ENCODE results near the gene CUL1. TPM values are rescaled to one million over a fixed set of nuclear protein-coding genes. Genes with fewer than 3 reads are reported as not detected.

The CUL1 gene
- total RNA-seq, 4 donors from 2014 or later, result 80.6 to 83.7 (median 82.8) TPM

DNA sequence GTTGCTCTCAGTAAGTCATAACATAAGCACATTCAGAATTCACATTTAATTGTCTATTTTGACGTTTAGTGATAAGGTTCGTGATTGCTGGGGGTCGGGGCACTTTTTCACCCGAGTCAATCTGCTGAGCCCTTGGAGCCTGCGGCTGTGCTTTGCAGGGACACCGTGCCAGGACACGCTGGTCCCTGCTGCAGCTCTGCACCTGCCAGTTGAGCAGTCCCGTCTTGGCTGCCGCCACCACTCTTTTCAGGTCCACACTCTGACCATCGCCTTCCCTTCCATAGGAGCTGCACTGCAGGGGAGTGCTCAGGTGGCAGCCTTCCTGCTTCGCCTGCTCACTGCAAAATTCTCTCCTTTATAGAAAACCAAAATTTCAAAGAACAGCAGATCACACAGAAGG lies 36.4 kb downstream of the CUL1 start:
- Histone ChIP-seq H3K36me3 (peaks cover 0 to 70% of the 10 kb centered on the region in 2 donors), H3K4me1 (peaks cover 0 to 76% (median 9%) of the 10 kb centered on the region in 3 donors), H3K27ac (no peak overlapping the region), H3K27me3 (no peaks in the 10 kb centered on the region), H3K4me3 (no peak overlapping the region), H3K9me3 (no peaks in the 10 kb centered on the region)
- 73 to 77% methylated on average over 6 to 8 of the region's 11 CpGs for WGBS, 2 donors (ENCODE audit: low coverage in 1 of 2)
- TF ChIP-seq POLR2AphosphoS5 (IDR thresholded peaks at IDR 0.05), result no peak
- TF ChIP-seq EP300 (IDR thresholded peaks at IDR 0.05), result no peak
- TF ChIP-seq POLR2A (IDR thresholded peaks at IDR 0.05), result no peak
- TF ChIP-seq, protein P1, sequence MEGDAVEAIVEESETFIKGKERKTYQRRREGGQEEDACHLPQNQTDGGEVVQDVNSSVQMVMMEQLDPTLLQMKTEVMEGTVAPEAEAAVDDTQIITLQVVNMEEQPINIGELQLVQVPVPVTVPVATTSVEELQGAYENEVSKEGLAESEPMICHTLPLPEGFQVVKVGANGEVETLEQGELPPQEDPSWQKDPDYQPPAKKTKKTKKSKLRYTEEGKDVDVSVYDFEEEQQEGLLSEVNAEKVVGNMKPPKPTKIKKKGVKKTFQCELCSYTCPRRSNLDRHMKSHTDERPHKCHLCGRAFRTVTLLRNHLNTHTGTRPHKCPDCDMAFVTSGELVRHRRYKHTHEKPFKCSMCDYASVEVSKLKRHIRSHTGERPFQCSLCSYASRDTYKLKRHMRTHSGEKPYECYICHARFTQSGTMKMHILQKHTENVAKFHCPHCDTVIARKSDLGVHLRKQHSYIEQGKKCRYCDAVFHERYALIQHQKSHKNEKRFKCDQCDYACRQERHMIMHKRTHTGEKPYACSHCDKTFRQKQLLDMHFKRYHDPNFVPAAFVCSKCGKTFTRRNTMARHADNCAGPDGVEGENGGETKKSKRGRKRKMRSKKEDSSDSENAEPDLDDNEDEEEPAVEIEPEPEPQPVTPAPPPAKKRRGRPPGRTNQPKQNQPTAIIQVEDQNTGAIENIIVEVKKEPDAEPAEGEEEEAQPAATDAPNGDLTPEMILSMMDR (IDR thresholded peaks at IDR 0.05), result no peak
- no peak for ATAC-seq

DNA sequence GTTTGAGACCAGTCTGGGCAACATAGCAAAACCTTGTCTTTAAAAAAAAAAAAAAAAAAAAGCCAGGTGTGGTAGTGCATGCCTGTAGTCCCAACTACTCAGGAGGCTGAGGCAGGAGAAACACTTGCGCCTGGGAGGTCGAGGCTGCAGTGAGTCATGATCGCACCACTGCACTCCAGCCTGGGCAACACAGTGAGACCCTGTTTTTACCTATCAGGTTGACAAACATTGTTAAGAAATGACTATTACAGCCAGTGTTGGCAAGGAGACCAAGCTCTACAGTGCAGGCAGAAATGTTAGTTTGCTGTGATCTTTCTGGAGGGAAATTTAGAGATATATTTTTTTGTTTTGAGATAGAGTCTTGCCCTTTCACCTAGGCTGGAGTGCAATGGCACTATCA lies 37.3 kb downstream of the CUL1 start:
- no peak for TF ChIP-seq POLR2A (IDR thresholded peaks at IDR 0.05)
- TF ChIP-seq EP300 (IDR thresholded peaks at IDR 0.05), result no peak
- TF ChIP-seq, protein P1 (IDR thresholded peaks at IDR 0.05), result no peak
- TF ChIP-seq POLR2AphosphoS5 (IDR thresholded peaks at IDR 0.05), result no peak
- 100% methylated on average over 3 of the region's 3 CpGs; no CpG with 5 or more reads in 1 of the 2 donors for WGBS, 2 donors (ENCODE audit: low coverage in 1 of 2)
- no peak for ATAC-seq
- H3K27ac ChIP-seq, result no peak overlapping the region
- H3K4me3 ChIP-seq, result no peak overlapping the region
- H3K9me3 ChIP-seq, result no peaks in the 10 kb centered on the region
- H3K4me1 ChIP-seq, result peaks cover 0 to 68% (median 9%) of the 10 kb centered on the region in 3 donors
- no peaks in the 10 kb centered on the region for H3K27me3 ChIP-seq
- peaks cover 0 to 71% of the 10 kb centered on the region in 2 donors for H3K36me3 ChIP-seq

DNA sequence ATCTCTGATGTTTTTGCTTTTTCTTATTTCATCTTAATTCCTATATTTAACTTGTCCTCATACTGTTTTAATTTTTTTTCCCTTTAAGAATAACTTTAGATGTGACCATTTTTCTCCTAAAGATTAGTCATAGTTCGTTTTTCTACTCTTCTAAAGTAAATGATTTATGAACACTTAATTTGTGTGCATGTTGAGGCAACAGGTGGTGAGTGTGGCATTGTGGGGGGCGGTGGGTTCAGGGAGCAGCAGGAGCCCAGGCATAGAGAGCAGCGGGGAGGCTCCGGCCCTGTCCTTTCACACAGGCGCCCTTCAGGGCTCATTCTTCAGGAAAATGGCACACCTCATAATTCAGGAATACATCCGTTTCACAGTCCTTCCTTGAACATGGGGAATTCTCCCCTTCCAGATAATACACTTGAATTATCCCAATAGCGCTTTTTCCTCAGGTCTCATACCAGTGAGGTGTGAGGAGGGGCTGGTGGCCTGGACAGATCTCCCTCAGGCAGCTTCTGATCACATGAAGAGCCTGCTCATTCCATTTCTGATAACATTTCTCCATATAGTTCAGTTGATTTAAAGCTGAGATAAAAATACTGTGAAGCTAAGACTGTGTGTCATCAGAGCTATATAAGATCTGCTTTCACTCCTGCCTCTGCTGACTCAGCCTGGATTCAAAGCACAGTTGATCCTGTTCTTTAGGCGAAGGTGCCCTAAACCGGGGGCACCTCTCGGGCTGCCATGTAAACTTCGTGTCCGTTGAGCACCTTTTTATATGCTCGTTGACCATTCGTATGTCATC lies 40.2 kb downstream of the CUL1 start:
- Histone ChIP-seq H3K4me1 (peaks cover 0 to 42% (median under 1%) of the 10 kb centered on the region in 3 donors), H3K36me3 (peaks cover 0 to 77% of the 10 kb centered on the region in 2 donors), H3K9me3 (no peaks in the 10 kb centered on the region), H3K4me3 (no peak overlapping the region), H3K27me3 (no peaks in the 10 kb centered on the region), H3K27ac (no peak overlapping the region)
- WGBS, 2 donors (ENCODE audit: low coverage in 1 of 2), result 58 to 65% methylated on average over 9 to 10 of the region's 14 CpGs
- no peak for TF ChIP-seq POLR2A (IDR thresholded peaks at IDR 0.05)
- TF ChIP-seq EP300 (IDR thresholded peaks at IDR 0.05), result no peak
- TF ChIP-seq, protein P1 (IDR thresholded peaks at IDR 0.05), result no peak
- TF ChIP-seq POLR2AphosphoS5 (IDR thresholded peaks at IDR 0.05), result no peak
- ATAC-seq, result no peak

DNA sequence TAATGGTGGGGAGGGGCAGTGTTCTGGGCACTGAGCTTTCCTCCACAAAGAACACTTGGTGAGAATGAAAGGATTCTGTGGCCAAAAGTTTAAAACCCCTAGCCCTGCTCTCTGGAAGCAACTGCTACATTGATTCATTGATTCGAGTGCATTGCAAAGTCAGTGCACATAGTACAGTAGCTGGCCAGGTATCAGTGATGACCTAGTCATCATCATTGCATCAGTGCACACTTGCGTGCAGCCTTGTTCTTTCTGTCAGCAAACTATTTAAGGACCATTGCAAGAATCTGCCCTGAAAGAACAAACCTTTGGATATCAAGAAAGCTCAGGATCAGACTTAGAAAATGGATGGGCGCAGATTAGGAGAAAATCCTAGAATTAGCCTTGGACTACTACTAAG lies 47.4 kb downstream of the CUL1 start:
- Histone ChIP-seq H3K27me3 (no peaks in the 10 kb centered on the region), H3K27ac (no peak overlapping the region), H3K36me3 (peaks cover 0 to 28% of the 10 kb centered on the region in 2 donors), H3K4me3 (no peak overlapping the region), H3K4me1 (no peaks in the 10 kb centered on the region), H3K9me3 (no peaks in the 10 kb centered on the region)
- ATAC-seq, result no peak
- no peak for TF ChIP-seq POLR2AphosphoS5 (IDR thresholded peaks at IDR 0.05)
- TF ChIP-seq EP300 (IDR thresholded peaks at IDR 0.05), result no peak
- TF ChIP-seq, protein P1 (IDR thresholded peaks at IDR 0.05), result no peak
- no peak for TF ChIP-seq POLR2A (IDR thresholded peaks at IDR 0.05)
- WGBS, 2 donors (ENCODE audit: low coverage in 1 of 2), result 85 to 90% methylated on average over 3 of the region's 3 CpGs

DNA sequence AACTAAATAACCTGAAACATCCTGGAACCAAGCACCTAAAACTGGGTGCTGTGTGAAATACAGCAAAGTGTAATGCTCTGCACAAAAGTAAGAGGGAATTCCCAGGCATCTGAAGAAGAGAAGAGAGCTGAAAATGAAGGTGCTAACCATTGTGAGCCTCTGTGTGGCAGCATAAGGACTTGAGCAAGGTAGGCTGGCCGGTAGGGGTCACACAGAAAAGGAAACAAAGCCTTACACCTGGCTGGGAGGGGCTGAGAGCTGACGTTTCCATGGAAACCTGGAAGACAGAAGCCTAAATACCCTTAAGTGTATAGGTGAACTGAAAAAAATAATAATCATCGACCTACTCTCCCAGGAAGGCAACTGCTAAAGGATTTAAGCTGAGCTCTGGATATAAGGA lies 48.6 kb downstream of the CUL1 start:
- TF ChIP-seq EP300 (IDR thresholded peaks at IDR 0.05), result no peak
- H3K36me3 ChIP-seq, result peaks cover 0 to 18% of the 10 kb centered on the region in 2 donors
- H3K27me3 ChIP-seq, result no peaks in the 10 kb centered on the region
- H3K9me3 ChIP-seq, result no peaks in the 10 kb centered on the region
- ATAC-seq, result no peak
- no peaks in the 10 kb centered on the region for H3K4me1 ChIP-seq
- WGBS, 2 donors (ENCODE audit: low coverage in 1 of 2), result 29 to 43% methylated on average over 3 of the region's 3 CpGs
- no peak overlapping the region for H3K4me3 ChIP-seq
- H3K27ac ChIP-seq, result no peak overlapping the region

Measured in gastroesophageal sphincter (tissue), 4 donors.